22Rv1 (cell line): ENCODE measurements around the gene MAPT.

Experiments
- CTCF ChIP-seq: fragments of 450-650 bp; IDR thresholded peaks from 2 replicates; pipeline ENCODE4 v1.5.1; 2017; ENCODE audit warnings: mild to moderate bottlenecking
- ZFX ChIP-seq: fragments of 450-650 bp; IDR thresholded peaks from 2 replicates; pipeline ENCODE4 v1.6.1; 2017; ENCODE audit warnings: antibody characterized with exemption, borderline replicate concordance

DNA sequence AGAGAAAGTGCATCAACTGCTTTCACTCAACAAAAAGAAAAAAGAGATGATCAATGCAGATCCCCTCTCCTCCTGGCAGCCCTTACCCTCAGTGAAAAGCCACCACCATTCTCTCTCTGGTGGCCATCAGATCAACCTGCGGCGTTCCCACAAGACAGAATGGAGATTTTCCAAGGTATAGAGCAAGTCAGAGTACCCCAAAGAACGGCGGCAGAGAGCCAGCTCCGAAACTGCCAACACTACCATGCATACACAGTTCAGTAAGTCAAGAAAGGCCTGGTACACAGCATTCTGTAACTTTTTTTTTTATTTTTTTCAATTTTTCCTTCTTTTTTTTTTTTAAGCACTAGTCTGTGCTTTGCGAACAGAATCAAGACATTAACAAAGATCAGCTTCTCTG is 135.3 kb downstream of the MAPT start:
- no peak for TF ChIP-seq CTCF
- no peak for TF ChIP-seq ZFX
